Occipital lobe (tissue), 2 donors: ENCODE results near the gene NUDT16L1. TPM values are rescaled to one million over a fixed set of nuclear protein-coding genes. Genes with fewer than 3 reads are reported as not detected.

Experiments used
- DNase-seq: peaks from one replicate; lab custom pipeline; 2025; lab: John Stamatoyannopoulos, UW
- total RNA-seq: library from RNA; depleted of rRNA; stranded (reverse); fragments of >200 nt; gene quantifications from one replicate; pipeline ENCODE4 v1.2.3, GENCODE V29; 2014

NUDT16L1 gene
- total RNA-seq, 1 donor from 2014 or later = 33.4 TPM

DNA sequence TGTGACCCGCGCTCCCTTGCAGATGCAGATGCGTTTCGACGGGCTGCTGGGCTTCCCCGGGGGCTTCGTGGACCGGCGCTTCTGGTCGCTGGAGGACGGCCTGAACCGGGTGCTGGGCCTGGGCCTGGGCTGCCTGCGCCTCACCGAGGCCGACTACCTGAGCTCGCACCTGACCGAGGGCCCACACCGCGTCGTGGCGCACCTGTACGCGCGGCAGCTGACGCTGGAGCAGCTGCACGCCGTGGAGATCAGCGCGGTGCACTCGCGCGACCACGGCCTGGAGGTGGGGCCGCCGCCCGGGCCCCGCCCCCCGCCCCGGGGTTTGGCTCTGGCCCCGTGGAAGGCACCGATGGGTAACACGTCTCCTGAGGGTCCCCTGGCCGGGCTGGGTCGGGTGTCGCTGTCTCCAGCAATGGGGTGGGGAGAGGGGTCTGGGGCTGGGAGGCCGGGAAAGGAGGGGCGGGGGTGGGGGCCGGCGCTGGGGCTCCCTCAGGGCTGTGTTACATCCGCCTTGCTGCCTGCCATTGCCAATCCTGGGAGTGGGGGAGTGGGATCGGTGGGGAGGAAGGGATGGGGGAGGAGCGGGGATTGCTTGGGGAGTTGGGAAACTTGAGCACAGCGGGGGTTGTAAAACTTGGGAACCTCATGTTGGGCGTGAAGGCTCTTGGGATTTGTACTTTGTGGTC, 737 bp downstream of the NUDT16L1 start:
- no peak for DNase-seq

DNA sequence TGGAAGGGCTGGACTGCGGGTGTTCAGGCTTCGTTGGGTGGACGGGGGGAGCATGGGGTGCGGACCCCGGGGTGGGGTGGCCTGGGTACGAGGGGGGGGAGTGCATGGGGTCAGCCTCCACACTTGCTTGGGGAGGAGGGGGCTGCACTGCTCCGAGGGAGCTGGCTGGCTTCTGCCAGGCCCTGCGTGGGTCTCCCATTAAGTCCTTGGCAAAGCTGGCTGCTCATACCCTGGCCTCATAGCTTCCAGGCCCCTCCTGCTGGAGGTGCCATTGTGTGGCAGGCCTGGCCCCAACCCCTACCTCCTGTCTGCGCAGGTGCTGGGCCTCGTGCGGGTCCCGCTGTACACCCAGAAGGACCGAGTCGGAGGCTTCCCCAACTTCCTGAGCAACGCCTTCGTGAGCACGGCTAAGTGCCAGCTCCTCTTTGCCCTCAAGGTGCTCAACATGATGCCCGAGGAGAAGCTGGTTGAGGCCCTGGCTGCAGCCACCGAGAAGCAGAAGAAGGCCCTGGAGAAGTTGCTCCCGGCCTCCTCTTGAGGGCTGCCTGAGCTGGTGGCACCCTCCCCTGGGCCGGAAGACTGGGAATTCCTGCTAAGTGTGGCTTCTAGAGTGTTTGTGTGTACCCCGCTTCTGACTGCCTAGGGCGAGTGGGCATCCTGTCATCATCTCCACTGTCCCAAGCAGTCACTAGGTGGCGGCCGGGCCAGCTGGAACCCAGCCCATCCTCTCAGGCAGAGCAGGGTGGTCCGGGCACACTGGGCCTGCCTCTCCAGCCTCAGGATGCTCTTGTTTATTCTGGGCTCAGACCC, 1.5 kb downstream of the NUDT16L1 start:
- no peak for DNase-seq

DNA sequence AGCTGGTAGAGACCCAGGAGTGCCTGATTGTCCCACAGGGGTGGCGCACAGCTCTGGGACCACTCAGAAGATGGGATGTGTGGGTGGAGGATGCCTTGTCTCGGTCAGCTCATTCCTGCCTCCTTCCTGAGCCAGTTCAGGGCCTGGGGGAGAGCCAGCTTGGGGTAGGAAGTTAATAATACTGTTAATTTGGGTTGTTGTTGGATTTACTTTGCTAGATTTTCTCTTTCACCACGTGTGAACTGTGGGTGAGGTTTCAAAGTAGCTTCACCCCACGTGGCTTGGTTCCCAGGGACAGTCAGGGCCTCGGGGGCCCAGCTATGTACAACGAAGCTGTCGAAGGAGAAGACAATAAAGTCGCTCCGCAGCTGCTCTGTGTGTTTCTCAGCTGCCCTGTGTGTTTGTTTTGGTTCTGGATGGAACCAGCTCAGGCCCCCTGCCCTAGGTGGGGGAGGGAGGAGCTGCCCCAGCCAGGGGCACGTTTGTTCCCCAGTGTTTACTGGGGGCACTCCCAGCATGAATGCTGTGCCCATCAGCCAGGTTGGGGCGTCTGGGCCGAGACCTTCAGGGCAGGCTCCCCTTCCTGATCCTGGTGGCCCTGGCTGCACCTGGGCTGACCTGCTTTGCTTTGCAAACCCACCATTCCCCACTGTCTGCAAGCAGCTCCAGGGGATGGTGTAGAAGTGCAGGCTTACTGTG, 2.3 kb downstream of the NUDT16L1 start:
- DNase-seq = no peak

DNA sequence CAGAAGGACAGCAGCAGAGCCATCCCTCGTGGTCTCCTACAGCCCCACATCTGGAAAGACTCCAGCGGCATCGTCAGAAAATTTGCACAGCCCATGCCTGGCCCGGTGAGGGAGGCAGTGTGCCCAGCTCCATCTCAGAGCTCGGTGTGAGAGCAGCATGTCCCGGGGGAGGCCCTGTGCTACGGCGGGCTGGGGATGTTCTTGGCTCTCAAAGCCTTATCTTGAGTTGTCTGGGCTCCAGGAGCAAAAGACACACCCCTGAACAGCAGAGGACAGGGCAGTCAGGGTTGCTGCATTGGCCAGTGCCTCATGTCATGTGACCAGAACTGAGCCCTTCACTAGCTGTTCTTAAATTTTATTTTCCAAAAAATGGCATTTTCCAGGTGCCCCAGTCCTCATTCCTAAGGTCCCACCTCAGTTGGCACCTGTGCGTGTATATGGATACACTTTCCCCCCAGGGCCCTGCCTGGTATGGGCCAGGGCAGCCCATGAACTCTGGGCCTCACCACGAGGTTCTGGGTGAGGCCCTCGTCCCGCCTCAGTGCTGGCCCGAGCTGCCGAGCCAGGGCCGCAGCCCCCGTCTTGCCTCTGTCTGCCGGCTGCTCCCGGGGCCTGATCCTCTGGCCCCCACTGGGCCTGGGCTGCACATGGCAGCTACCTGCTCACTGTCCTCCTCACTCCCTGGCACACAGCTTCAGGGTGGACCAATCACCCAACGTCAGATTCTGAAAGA, 3.0 kb downstream of the NUDT16L1 start:
- DNase-seq = no peak

DNA sequence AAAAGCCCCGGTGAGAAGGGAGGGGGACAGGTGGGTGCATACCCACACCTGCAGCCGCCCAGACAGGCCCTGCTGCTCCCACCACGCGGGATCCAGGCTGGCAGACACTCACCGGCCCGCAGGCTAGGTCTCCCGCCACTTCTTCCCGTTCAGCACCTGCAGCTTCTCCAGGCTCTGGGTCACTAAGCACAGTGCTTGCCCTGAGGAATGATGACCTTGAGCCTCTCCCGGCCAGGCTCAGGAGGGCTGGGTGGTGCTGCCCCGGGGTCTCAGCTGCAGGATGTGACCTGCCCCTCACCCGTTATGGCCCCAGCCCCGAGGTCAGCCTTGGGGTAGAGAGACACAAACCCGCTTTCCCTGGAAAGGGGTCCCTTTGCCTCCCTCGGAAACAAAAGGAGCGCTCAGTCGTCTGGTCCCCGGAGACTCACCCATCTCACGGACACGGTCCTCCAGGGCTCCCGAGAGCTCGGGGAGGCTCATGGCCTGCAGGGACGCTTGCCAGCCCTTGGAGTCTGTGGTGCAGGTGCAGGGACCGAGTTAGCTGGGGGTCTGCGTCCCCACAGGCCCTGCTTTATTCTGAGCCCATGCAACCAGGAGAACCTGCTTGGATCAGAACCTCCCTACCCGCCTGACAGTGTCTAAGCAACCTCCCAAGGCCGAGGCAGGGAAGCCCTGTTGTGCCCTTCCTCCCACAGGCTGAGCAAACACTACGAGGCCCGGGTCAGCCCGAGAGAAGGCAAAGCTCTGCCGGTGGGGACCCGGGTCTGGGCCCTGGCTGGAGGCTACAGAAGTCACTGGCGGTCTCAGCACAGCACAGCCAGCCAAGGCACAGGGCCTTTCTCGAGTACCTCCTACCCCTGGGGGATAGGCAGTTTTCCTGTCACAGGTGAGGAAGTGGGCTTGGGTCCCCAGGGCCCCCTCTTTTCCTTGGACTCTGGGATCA, 3.8 kb downstream of the NUDT16L1 start:
- DNase-seq = no peak

DNA sequence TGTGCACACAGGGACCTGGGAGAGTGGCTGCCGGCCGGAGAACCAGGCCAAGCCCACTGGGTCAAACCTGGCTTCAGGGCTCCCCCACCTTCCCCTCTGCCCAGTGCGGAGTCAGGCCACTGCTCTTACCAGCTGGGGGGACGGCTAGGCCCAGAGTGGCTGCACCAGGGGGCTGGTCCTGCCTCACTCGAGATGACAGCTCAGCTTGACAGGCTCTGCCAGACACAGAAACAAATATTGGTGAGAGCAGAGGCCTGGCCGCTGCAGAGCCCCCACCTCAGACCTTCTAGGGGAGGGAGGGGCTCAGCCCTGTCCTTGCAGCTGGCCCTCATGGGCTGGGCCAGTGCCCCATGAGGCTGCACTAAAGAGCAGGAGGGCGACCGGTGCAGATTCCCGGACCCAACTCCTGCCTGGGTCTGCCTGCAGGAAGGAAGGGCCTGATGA, 4.5 kb downstream of the NUDT16L1 start:
- no peak for DNase-seq

DNA sequence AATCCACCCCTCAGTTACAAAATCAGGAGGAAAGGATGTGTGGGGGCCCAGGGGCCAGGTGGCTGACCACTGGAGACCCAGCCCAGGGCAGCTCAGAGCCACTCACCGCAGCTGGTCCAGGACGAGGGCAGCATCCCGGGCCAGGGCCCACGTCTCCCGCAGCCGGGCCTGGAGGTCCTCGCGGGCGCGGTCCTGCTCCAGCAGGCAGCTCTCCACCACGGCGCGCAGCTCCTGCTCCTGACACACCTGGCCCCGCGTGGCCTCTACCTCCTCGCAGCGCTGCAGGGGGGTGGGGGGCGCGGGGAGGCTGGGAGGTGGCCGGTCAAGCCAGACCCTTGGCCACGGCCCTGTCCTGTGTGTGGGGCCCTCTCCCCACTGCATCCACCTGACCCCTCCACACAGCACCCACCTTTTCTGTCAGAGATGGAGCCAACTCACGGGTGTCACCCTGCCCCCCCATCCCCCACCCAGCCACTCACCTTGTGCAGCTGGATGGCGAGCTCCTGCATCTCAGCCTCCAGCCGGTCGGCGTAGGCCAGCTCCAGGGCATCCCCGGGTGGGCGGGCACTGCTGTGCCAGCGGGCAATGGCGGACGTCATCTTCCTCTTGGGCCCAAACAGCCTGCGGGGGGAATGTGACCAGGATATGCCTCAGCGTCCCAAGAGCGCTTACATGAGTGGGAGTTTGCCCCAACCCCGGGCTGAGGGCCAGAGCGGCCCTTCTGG, 5.1 kb downstream of the NUDT16L1 start:
- no peak for DNase-seq

DNA sequence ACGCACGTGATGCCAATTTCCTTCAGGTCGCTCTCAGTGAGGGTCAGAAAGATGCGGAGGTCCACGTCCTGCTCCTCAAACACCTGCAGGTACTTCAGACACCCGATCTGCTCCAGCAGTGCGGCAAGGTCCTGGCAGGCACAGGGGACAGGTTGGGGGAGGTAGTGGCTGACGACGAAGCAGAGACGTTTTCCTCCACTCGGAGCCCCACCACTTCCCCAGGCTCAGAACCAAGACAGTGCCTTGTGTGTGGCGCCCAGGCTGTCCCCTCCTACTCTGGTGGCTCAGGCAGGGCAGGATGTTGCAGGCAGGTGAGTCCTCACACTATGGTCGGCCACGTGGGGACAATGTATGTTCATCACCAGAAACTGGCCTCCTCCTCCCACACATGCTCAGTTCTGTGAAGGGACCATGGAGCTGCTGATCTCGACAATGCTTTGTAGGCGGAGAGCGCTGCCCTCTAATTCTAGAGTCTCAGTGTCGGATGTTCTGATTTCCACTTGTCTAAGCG, 5.7 kb downstream of the NUDT16L1 start:
- no peak for DNase-seq

DNA sequence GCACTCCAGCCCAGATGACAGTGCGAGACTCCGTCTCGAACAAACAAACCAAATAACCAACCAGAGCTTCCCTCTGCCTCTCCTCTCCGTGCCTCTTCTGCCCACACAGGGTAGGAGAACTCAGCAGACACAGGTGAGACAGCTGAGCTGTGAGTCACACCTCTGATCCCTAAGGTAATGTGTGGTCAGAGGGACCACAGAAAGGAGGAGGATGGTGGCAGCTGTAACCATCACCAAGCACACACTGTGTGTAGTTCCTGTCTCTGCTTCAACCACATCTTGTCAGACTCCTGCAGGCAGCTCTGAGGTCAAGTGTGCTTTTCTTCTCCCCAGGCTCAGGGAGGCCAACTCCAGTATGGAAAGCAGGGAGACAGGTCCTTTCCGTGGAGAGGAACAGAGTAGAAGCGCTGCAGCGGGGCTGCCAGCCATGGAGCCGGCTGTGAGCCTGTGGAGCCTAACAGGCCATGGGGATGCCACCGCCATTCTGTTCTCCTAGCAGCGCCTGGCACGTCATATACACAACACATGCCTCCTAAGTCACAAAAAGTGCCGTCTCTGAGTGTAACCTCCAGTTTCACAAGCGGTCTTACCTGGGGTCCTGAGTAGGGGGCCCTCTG, 7.1 kb downstream of the NUDT16L1 start:
- no peak for DNase-seq

DNA sequence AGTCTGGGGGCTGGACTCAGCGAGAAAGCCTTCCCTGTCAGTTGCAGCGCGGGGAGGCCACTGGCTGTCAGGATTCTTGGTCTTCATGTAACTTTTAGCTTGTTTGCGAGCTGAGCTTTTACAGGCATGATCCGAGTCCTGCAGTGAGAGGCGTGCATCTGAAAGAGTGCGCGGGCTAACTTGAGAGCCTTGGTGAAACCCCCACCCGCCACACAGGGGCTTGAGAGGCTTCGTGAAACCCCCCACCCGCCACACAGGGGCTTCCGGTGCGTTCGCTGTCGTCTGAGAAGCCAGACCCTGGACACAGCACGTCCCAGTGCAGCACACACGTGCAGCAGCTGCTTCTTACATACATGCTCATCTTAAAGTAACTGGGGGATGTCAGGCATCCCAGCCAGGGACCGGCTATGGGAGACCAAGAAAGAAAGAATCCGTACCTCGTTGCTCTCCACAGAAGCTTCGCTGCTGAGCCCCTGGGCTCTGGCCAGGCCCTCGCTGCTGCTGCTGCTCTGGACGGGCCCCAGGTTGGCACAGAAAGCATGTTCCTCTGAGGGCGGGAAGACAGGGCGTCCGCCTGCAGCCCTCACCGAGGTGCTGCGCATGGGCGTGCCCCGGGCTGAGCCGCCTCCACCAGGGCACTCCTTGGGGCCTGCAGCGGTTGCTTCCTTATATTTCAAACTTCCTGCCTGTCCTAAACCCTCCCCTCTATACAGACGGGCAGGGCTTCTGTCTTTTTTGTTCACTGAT, 7.8 kb downstream of the NUDT16L1 start:
- no peak for DNase-seq

DNA sequence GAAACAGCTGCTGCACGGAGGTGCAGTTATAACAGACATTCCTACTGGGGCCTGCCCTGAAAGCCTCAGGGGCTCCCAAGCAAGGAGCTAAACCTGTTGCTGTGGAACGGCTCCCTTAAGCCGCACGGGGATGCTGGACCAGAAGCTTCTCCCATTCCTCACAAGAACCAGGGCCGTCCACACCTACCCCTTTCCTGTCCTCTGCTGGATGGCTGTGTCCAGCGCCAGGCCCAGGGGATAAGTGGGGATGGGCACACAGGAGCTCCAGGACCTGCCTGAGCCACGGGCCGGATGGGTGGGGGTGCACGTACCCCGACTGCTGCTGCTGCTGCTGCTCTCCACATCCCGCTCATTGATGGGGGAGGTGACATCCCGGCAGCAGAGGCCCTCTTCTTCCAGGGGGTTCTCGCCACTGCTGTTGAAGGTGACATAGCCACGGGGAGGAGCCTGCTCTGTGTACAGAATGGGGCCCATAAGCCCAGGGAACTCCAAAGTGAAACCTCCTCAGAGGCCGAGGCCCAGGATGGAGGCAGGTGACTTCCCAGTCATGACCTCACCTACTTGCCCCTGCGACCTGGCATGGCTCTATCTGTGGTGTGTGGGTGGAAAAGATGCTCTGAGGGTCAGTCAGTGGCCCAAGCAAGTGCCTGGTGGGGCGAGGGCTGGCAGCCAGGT, 8.6 kb downstream of the NUDT16L1 start:
- DNase-seq = no peak

DNA sequence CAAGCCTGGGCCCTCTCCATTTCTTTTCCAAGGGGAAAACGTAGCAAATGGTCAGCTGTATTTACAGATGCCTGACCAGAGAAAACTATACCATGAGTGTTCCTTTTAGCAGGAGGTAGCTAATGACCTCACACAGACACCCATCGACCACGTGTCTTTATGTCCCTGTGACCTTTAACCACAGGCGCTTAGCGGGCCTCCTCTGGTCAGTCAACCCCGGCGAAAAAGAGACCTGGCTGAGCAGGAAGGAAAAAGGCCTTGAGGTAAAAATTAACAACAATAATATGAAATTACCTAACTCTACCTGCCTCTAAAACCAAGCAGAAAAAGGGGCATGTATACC, 9.1 kb downstream of the NUDT16L1 start:
- no peak for DNase-seq

DNA sequence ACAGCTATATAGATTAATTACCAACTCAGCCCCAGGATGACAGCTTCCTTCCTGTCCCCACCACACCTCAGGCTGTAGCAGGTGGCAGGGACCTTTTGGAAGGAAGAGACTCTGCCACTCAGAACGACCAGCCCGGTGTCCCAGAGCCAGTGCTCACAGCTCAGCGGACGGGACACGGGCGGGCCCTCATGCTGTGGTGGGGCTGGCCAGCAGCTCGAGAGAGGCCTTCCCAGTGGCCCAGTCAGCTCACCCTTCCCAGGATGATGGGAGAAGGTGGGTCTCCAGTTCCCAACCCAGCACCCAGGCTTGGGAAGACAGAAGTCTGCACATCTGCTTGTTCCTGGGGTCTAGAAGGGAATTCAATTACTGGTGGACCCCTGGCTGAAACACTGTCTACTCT, 10.5 kb downstream of the NUDT16L1 start:
- no peak for DNase-seq

DNA sequence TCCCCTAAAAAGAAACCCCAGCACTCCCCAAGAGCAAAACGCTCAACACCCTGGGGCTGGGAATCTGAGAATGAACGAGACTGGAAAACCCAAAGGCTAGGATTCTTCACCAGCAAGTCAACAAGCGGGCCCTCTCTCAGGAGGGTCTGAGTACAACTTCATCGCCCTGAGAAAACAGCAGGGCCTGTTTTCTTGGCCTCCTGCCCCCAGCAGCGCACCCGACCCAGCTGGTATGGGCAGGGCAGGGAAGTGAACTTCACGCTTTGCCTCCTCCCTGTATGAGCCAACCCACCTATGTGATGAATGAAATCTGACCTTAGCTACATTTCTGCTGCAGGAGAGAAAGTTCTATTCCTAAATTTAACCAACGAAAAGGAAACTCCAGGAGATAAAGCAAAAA, 11.1 kb downstream of the NUDT16L1 start:
- no peak for DNase-seq

DNA sequence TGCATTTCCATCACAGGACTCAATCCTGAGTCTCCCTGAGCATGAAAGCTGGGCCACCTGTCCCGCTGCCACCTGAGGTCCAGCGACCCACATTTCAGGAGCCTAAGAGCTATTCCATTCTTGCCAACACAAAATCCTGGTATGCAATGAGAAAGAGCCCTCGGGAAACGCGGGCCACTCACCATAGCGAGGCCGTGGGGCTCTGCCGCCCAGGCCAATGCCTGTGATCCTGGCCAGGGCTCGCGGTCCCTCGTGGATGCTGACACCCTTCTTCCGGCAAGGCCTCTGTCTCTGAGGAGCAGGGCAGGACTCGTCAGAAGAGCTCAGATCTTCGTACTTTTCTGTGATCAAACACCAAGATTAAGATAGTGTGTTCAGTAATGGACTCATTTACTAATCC, 11.6 kb downstream of the NUDT16L1 start:
- DNase-seq = no peak

DNA sequence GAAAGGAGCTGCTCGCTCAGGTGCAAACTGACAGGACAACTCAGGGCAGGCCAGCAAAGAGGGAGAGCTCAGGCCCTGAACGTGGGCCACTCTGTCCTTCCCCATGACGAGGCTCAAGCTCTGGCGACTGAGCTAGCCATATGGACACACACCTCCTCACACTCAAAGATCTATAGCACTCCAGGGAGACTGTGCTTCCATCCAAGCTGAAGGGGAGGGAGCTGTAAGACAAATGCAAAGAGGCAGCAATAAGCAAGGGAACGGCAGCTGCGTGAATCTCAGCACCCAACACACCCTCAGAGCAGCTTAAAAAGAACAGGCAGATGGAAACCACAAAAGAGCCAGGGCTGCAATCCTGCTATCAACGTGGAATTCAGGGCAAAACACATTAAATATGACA, 13.5 kb downstream of the NUDT16L1 start:
- DNase-seq = no peak

DNA sequence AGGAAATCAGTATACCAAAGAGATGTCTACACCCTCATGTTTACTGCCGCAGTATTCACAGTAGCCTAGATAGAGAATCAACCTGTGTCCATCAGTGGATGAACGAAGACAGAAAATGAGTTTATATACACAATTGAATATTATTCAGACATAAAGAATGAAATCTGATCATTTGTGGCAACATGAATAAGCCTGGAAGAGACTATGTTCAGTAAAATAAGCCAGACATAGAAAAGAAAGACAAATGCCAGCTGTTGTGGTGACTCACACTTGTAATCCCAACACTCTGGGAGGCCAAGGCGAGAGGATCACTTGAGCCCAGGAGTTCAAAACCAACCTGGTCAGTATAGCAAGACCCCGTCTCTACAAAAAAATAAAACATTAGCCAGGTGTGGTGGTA, 16.1 kb downstream of the NUDT16L1 start:
- DNase-seq = no peak
